Measurements from ENCODE around the gene TRAM2. TPM values are rescaled to one million over a fixed set of nuclear protein-coding genes. Genes with fewer than 3 reads are reported as not detected.

Gene TRAM2
- total and polyA plus RNA-seq, 2 of the 13 experiments (the other 11 are each of a cell fraction or from before 2014, with no cell fraction given), result 49.1 to 72.5 TPM

DNA sequence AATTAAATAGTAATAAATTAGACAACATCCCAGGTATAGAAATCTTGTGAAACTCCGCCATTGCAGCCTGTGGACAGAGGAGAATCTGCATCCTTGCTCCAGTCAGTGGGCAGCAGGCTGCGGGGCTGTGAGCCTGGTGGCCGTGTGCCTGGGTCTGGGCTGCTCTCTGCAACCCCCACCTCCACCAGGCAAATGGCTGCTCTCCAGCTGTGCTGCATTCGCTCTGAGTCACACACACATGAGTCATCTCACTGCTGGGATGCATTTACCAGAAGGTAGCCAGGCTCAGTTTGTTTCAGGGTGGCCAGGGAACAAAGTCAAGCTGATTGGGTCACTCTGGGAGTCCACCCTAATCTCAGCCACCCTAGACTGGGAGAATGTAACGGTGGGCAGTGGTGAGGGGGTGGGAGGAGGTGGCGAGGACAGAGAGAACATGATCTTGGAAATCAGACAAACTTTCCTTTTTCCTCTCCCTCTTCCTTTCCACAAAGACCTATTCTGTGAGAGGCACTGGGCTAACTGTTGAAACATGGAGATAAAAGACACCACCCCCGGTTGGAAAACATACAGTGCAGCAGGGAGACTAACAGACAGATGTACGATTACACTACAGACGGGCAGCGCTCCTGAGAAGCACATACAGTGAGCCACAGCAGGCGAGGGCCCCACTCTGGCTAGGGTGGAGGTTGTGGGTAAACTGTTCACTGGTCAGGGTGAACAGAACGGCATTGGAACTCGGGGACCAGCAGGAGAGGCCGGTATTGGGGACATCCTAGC, 59.2 kb downstream of the TRAM2 start (continued):
- TF ChIP-seq, protein P1, sequence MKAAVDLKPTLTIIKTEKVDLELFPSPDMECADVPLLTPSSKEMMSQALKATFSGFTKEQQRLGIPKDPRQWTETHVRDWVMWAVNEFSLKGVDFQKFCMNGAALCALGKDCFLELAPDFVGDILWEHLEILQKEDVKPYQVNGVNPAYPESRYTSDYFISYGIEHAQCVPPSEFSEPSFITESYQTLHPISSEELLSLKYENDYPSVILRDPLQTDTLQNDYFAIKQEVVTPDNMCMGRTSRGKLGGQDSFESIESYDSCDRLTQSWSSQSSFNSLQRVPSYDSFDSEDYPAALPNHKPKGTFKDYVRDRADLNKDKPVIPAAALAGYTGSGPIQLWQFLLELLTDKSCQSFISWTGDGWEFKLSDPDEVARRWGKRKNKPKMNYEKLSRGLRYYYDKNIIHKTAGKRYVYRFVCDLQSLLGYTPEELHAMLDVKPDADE (CRISPR knock-in tag; IDR thresholded peaks at IDR 0.05), result no peak
- TF ChIP-seq PCBP2 (optimal IDR thresholded peaks at IDR 0.05; ENCODE audit: low read depth, low read length, poor library complexity, severe bottlenecking) (no peak), RFX3 (CRISPR knock-in tag; IDR thresholded peaks at IDR 0.05) (no peak), SMARCE1 (IDR thresholded peaks at IDR 0.05; ENCODE audit: borderline replicate concordance) (peak; percentile 28; the same call in 1 of the 2 replicates), PLRG1 (conservative IDR thresholded peaks at IDR 0.05) (no peak), ISX (CRISPR knock-in tag; conservative IDR thresholded peaks at IDR 0.05) (no peak), ZNF343 (CRISPR knock-in tag; IDR thresholded peaks at IDR 0.05) (no peak), KLF15 (CRISPR knock-in tag; IDR thresholded peaks at IDR 0.05; ENCODE audit: borderline replicate concordance) (no peak), HCFC1 (IDR thresholded peaks at IDR 0.05; ENCODE audit: low read depth, low read length) (no peak), ZNF674 (CRISPR knock-in tag; IDR thresholded peaks at IDR 0.05; ENCODE audit: low read depth) (no peak), ARID2 (CRISPR knock-in tag; IDR thresholded peaks at IDR 0.05; ENCODE audit: borderline replicate concordance) (peak; percentile 94), NRL (CRISPR knock-in tag; IDR thresholded peaks at IDR 0.05; ENCODE audit: borderline replicate concordance) (peak; percentile 31; the same call in 1 of the 2 replicates), KLF11 (CRISPR knock-in tag; IDR thresholded peaks at IDR 0.05) (no peak; the same call in 1 of the 2 replicates), ZNF816 (CRISPR knock-in tag; IDR thresholded peaks at IDR 0.05; ENCODE audit: borderline replicate concordance) (no peak), BORCS8-MEF2B (CRISPR knock-in tag; IDR thresholded peaks at IDR 0.05) (peak; percentile 53; the same call in 1 of the 2 replicates), PHF5A (CRISPR knock-in tag; IDR thresholded peaks at IDR 0.05; ENCODE audit: low read depth, unreplicated experiment) (peak; percentile 6), ZNF850 (CRISPR knock-in tag; conservative IDR thresholded peaks at IDR 0.05) (no peak)
- TF ChIP-seq, protein P2, sequence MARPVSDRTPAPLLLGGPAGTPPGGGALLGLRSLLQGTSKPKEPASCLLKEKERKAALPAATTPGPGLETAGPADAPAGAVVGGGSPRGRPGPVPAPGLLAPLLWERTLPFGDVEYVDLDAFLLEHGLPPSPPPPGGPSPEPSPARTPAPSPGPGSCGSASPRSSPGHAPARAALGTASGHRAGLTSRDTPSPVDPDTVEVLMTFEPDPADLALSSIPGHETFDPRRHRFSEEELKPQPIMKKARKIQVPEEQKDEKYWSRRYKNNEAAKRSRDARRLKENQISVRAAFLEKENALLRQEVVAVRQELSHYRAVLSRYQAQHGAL (CRISPR knock-in tag; IDR thresholded peaks at IDR 0.05; ENCODE audit: not compliant biosample characterization), result no peak
- TF ChIP-seq, protein P3, sequence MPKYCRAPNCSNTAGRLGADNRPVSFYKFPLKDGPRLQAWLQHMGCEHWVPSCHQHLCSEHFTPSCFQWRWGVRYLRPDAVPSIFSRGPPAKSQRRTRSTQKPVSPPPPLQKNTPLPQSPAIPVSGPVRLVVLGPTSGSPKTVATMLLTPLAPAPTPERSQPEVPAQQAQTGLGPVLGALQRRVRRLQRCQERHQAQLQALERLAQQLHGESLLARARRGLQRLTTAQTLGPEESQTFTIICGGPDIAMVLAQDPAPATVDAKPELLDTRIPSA (CRISPR knock-in tag; IDR thresholded peaks at IDR 0.05; ENCODE audit: borderline replicate concordance), result no peak
- TF ChIP-seq, protein P4, sequence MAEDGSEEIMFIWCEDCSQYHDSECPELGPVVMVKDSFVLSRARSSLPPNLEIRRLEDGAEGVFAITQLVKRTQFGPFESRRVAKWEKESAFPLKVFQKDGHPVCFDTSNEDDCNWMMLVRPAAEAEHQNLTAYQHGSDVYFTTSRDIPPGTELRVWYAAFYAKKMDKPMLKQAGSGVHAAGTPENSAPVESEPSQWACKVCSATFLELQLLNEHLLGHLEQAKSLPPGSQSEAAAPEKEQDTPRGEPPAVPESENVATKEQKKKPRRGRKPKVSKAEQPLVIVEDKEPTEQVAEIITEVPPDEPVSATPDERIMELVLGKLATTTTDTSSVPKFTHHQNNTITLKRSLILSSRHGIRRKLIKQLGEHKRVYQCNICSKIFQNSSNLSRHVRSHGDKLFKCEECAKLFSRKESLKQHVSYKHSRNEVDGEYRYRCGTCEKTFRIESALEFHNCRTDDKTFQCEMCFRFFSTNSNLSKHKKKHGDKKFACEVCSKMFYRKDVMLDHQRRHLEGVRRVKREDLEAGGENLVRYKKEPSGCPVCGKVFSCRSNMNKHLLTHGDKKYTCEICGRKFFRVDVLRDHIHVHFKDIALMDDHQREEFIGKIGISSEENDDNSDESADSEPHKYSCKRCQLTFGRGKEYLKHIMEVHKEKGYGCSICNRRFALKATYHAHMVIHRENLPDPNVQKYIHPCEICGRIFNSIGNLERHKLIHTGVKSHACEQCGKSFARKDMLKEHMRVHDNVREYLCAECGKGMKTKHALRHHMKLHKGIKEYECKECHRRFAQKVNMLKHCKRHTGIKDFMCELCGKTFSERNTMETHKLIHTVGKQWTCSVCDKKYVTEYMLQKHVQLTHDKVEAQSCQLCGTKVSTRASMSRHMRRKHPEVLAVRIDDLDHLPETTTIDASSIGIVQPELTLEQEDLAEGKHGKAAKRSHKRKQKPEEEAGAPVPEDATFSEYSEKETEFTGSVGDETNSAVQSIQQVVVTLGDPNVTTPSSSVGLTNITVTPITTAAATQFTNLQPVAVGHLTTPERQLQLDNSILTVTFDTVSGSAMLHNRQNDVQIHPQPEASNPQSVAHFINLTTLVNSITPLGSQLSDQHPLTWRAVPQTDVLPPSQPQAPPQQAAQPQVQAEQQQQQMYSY (CRISPR knock-in tag; IDR thresholded peaks at IDR 0.05), result no peak
- TF ChIP-seq, protein P5, sequence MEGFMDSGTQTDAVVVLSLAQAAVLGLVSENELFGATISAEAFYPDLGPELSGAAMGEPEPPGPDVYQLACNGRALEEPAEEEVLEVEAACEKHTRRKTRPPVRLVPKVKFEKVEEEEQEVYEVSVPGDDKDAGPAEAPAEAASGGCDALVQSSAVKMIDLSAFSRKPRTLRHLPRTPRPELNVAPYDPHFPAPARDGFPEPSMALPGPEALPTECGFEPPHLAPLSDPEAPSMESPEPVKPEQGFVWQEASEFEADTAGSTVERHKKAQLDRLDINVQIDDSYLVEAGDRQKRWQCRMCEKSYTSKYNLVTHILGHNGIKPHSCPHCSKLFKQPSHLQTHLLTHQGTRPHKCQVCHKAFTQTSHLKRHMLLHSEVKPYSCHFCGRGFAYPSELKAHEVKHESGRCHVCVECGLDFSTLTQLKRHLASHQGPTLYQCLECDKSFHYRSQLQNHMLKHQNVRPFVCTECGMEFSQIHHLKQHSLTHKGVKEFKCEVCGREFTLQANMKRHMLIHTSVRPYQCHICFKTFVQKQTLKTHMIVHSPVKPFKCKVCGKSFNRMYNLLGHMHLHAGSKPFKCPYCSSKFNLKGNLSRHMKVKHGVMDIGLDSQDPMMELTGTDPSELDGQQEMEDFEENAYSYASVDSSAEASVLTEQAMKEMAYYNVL (CRISPR knock-in tag; IDR thresholded peaks at IDR 0.05; ENCODE audit: borderline replicate concordance), result peak; percentile 82

All from HepG2 (cell line).